NCI-H1694 treated with DMSO at 0.1 percent for 48 hours (cell line): Measurements from ENCODE around the gene LEKR1.
"Not testable (repeated sequence)": the region's sequence is repeated elsewhere in the genome, so short reads cannot be mapped to it uniquely, and the experiment has no call there.

ENCODE experiments used
- DNase-seq: peaks from one replicate; lab custom pipeline; 2025; lab: John Stamatoyannopoulos, UW

Gene LEKR1

GRCh38 chr3:156837115-156837514 is 11.0 kb downstream of the LEKR1 start:
- DNase-seq = no peak

GRCh38 chr3:156838035-156838434 is 11.9 kb downstream of the LEKR1 start:
- DNase-seq = no peak

DNA sequence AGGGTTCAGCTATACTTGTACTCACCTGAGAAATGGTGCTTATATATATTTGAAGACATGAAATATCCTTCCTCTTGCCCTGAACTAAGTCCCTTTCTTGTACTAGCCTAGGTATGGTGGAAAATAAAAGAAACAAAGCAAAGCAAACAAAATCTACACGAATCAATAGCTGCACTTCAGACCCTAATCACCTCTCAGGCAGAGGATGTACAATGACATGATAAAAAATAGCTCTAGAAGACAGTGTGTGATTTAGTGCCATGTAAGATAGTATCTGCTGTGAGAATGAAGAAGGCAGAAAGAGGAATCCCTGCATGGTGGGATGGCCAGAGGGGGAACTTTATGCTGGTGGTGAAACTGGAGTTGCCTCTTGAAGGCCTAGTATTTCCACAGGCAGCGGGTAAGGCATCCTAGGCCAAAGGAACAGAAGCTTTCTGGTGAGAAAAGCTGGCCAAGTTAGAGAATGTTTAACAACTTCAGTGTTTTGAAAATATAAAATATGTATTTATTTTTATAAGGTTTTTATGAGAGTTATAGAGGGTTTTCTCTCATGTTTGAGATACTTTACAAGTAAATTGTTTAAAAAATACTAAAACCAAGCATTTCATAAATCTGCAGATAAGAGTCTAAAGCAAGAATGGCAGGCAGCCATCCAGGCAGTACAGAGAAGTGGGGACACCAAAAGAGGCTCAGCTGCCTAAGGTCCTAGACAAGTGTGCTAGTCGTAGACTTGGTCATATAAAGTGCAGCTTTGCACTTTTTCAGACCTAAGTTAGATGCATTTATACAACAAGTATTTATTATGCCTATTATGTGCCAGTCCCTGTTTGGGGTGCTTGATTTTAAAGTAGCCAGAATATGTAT is 14.9 kb downstream of the LEKR1 start:
- no peak for DNase-seq

- DNase-seq = peak; percentile 69
Measured at GRCh38 chr3:156843071-156843808, 17.1 kb downstream of the LEKR1 start.

DNA sequence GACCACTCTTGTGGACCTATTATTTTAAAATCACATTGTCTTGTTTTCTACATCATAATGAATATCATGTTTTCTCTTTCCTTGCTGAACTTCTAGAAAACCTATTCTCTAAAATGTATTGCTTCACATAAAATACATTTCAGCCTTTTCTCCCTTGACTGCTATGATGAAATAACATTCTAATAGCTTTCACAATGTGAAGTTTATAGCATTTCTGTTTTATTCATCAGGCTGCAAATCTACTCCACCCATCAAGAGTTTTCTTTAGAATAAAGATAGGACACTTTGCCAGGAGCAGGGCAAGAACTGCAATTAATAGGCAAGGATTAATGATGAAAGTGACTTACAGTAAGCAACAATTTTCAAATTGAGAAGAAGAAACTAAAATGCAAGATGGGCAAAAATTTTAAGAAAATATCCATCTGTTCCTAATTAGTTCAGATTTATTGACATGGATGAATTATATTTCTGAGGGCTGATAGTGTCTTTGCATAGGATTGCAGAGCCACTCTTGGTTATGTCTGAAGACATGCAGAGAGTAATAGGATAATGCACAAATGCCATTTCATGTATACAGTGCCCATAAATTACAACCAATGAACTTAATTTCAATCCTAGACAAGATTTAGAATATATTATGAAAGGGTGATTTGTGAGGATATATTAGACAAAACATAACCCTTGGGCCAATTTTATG is 21.7 kb downstream of the LEKR1 start:
- no peak for DNase-seq

GRCh38 chr3:156859578-156859977 is 33.4 kb downstream of the LEKR1 start:
- DNase-seq = no peak

DNA sequence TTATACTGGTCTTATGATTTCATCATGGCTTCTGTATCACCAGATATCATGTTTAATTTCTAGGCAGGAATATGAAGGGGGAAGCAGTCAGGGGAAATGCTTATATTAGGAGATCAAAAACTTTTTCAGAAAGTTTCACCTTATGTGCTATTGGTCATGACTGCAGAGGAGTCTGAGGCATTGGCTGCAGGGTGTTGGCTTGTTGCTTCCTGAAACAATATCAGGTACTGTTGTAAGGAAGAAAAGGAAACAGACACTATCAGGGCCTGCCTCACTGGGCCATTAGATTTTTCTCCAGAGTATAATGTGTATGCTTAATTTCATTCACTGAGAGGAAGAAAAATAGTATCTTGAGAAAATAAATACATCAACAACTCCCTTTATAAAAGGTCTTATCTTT is 34.7 kb downstream of the LEKR1 start:
- DNase-seq = no peak

GRCh38 chr3:156862338-156862737 is 36.2 kb downstream of the LEKR1 start:
- no peak for DNase-seq

GRCh38 chr3:156865732-156866131 is 39.6 kb downstream of the LEKR1 start:
- DNase-seq = no peak

DNA sequence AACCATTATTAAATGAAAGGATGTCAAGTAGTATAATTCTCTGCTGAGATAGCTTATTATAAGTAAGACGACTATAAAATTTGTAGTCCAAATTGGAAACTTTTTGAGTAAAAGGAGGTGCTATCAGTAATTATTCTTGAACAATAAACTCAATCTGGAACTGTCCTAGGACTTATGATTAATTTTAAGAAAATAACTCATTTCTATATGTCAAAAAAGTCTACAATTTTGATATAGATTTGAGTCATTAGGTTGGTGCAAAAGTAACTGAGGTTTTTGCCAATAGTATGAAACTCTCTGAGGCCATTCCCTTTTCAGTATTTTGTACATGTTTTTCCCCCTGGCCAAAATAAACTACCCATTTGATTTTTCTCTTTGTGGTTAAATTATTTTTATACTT is 41.0 kb downstream of the LEKR1 start:
- DNase-seq = no peak

- DNase-seq = no peak
Measured at GRCh38 chr3:156867920-156868319, 41.8 kb downstream of the LEKR1 start.

DNA sequence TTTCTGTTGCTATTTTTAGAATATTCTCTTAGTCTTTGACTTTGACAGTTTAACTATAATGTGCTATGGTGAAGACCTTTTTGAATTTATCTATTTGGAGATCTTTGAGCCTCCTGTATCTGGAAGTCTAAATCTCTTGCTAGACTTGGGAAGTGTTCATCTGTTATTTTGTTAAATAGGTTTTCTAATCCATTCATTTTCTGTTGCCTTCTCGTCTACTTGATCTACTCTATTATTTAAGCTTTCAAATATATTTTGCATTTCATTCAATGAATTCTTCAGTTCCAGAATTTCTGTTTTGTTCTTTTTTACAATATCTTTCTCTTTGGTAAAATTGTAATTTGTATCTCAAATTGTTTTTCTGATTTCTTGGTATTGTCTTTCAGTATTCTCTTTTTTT is 47.8 kb downstream of the LEKR1 start:
- DNase-seq = no peak

DNA sequence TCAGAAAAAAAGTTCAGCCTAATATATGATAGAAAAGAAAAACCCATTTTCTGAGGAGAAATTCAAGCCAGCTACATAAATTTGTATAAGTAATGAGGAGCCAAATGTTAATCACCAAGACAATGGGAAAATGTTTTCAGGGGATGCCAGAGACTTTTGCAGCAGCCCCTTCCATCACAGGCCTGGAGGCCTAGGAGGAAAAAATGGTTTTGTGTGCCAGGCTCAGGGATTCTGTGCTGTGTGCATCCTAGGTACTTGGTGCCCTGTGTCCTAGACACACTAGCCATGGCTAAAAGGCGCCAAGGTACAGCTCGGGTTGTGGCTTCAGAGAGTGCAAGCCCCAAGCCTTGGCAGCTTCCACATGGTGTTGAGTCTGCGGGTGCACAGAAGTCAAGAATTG is 53.3 kb downstream of the LEKR1 start:
- not testable (repeated sequence) for DNase-seq

GRCh38 chr3:156885761-156886160 is 59.6 kb downstream of the LEKR1 start:
- DNase-seq = no peak

DNA sequence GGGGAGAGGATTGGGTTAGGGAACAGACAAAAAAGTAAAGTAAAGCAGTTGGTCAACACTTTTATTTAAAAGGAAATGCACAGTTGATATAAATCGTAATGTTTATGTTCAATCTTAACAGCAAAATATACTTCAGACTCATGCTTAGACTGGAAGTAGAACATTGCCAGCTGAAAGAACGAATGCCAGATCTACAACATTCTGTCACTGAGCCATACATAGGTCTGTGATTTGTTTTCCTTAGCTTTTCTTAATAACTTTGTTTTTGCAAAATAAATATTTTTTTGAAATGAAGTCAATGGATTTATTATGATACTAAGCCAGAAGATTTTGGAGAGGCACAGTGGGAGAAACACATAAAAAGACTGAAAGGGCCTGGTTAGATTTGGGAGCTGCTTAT is 62.0 kb downstream of the LEKR1 start:
- DNase-seq = no peak

DNA sequence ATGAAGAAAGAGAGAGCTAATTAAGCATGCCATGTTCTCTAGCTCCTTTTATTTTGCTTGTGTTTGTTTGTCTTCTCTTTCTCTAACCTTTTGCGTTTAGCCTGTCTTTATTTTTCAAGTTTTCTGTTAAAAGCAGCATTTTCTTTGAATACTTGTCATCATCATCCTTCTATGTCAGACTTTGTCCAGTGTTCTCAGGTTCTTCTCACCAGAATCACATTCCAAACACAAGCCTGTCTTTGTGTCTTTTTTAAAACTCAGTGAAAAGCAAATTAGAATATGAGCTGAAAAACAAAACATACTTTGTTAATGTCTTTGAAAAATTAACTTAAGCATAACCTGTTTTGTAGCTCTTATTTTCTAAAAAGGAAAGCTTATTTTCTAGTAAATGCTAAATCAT is 62.4 kb downstream of the LEKR1 start:
- no peak for DNase-seq

DNA sequence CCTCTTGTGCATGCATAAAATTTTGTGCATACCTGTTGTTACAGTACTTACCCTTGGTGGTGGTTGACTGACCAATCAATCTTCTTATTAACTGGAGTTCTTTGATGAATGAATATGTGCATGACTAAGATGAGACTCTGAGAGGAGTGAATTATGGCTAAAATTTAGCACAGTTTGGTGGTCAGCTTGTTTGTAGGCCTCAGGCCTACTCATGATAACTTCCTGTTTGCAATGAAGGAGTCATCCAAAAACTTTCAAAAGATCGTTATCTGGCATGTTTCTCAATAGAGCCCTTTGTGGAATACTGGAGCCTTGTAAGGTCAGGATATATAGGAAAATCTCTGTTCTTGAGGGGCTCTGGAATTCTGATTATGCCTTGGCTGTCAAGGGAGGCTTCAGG is 66.5 kb downstream of the LEKR1 start:
- DNase-seq = no peak

DNA sequence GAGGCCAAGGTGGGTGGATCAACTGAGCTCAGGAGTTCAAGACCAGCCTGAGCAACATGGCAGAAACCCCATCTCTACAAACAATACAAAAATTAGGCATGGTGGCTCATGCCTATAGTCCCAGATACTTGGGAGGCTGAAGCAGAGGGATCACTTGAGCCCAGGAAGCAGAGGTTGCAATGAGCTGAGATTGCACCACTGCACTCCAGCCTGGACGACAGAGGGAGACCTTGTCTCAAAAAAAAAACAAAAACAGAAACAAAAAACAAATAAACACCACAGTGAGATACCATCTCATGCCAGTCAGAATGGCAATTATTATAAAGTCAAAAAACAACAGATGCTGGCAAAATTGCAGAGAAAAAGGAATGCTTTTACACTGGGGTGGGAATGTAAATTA is 69.2 kb downstream of the LEKR1 start:
- not testable (repeated sequence) for DNase-seq

DNA sequence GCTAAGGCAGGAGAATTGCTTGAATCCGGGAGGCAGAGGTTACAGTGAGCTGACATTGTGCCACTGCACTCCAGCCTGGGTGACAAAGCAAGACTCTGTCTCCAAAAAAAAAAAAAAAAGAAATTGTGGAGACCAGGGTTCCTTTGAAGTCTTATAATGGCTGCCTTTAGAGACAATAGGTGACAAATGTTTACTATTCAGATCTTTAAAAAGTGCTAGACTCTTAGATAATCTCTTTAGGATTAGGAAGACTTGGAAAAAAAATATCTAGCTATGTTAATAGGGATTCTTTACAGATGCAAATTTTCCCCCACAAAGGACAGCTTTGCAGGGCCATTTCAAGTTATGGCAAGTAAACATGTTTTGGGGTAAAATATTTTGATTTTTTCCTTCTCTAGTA is 71.7 kb downstream of the LEKR1 start:
- DNase-seq = not testable (repeated sequence)

- no peak for DNase-seq
Measured at GRCh38 chr3:156898296-156898880, 72.2 kb downstream of the LEKR1 start.

DNA sequence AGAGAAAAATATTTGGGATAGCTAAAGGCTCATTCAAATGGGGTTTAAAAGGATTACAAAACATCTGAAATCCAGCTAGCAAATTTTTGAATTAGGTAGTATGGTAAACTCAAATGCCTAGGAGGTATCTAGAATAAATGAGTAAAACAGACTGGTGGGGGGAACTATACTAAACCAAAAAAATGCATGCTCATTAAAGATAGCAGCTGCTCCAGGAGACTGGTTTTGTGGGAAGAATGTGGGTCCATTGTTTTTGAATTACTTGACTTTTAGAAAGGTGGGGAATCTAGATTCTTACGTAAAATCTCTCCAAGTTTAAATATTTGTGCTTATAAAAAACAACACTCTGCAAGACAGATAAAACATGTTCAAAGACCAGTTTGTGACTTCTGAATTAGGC is 73.8 kb downstream of the LEKR1 start:
- DNase-seq = no peak

DNA sequence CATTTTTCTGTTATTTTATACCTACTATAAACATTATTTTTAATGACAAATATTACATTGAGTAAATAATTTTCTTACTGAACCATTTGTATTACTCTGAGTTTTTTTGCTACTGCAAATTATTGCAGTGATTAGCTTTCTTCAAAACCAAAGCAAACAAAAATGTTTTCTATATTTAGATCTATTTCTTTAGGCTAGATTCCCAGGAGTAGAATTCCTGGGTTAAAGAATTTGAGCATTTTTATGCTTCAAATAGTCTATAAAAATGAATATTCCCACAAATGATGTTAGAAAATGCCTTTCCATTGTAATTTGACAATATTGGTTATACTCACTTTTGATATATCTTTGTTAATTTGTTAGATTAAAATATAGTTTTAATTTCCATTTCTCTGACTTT is 76.8 kb downstream of the LEKR1 start:
- no peak for DNase-seq
